ELF-1 (cell line): ENCODE results near the gene SPOCD1.
A peak's percentile ranks its signal among the peaks of the same experiment; 100 is the strongest.

Experiments
- DNase-seq: peaks from one replicate; pipeline ENCODE4 v3.0.0-alpha.2; 2016; ENCODE audit warnings: low read depth, low spot score

The SPOCD1 gene

DNA sequence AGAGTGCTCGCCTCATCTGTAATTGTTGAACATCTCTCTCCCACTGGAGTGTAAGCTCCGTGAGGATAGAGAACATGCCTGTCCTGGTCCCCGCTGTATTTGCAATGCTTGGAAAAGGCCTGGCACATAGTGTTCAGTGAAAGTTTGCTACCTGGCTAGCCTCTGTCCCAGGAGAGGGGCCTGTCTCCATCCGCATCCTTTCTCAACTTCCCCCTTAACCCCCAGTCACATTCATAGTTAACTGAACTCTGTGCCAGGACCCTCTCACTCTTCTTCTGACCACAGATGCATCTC, 15.2 kb downstream of the SPOCD1 start:
- no peak for DNase-seq

DNA sequence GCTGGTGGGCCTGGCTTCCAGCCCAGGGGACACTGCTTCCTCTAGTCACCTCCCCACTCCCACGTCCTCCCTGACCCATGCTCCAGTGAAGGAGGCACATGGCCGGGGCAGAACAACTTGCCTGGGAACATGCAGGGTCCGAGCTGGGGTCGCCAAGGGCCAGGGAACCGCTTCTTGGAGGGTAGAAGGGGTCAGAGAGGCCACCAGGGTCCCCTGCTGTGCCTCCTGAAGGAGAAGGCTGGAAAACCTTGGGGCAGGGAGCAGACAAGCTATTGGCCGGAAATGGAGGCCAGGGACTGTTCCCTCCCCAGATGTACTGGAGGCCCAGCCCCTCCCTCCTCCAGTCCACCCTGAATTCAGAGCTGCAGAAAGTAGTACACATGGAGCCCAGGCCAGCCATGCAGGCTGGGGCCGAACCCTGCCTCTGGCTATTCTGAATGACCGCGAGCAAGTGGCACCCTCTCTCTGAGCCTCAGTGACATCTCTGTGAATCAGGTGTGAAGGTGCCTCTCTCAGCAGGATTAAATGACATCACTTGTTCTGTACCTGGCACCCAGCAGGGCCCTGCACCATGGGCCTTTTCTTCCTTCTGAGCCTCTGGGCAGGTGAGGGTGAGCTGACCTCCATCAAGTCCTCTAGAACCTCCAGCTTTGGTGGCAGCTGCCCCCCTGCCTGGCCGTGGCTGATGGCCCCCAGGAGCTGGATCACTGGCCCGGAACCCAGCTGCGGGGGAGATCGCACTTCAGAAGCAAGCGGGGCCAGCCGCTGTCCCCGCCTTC, 15.7 kb downstream of the SPOCD1 start:
- no peak for DNase-seq

DNA sequence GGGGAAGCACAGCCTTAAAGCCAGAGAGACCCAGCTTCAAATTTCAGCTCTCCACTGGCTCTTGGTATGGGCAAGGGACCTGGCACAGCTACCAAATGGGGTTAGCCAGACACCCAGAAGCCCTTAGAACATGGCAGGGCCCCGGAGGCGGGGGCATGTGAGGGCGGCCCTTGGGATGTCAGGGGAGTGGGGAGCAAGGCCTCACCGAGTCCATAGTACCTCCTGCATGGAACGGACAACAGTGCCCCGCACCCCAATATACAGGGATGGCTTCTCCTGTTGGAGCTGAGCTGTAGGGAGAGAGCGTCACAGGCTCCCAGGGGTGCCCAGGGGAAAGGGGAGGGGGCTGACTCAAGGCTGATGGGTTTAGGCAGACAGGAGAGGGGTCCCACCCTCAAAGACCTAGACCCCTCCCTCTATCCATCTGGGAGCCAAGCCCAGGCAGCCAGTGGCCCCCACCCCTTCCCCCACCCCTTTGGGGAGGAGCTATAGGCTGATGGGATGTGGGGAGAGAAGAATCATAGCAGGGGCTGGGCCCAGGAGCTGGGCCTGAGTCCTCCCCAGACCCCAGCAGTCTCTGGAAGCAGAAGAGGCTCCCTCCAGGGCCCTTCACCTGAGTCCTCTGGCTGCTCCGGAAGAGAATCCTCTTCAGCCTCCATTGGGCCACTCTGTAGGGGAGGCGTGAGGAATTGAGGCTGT, 16.5 kb downstream of the SPOCD1 start:
- no peak for DNase-seq

DNA sequence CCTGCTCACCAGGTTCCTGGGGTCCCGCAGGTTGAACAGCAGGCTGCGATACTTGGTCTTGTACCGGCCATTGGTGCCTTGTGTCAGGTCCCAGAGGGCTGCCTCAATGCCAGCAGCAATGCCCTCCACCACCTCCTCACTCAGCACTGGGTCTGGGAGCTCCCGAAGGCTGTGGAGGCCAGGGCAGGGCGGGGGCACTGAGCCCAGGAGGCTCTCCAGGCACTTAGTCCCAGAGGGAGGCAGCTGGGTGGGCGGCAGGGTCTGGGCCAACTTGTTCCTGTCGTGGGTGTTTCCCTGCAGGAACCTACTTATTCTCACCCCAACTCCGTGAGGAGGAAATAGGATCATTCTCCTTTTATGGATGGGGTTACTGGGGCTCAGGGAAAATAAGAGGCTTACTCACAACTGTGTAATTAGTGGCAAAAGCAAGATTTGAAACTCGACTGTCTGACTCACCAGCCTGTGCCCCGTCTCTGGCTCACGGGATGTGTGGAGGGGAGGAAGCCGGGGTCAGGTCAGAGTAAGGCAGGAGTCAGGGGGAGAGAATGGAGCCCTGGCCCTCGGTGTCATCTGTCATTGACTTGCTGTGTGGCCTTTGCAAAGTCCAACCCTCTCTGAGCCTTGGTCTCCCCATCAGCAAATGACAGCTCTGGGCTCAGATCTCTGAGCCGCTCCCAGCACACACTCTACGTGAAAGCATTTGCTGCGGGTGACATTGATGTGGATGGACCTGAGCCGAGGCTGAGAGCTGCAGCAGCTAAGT, 17.2 kb downstream of the SPOCD1 start:
- no peak for DNase-seq

DNA sequence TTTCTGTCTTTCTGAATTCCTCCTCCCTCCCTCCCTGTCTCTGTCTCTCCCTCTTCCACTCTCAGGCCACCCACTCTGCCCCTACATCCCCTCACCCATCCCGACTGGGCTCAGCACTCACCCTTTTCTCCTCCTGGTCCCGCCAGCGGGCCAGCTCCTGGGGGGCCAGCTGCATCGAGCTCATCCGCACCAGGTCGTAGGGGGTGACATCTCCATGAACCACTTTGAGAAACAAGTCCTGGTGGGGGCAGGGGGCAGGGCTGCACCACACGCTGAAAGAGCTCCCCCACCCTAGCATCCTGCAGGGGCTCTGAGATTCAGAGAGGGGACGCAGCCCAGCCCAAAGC, 17.8 kb downstream of the SPOCD1 start:
- no peak for DNase-seq

DNA sequence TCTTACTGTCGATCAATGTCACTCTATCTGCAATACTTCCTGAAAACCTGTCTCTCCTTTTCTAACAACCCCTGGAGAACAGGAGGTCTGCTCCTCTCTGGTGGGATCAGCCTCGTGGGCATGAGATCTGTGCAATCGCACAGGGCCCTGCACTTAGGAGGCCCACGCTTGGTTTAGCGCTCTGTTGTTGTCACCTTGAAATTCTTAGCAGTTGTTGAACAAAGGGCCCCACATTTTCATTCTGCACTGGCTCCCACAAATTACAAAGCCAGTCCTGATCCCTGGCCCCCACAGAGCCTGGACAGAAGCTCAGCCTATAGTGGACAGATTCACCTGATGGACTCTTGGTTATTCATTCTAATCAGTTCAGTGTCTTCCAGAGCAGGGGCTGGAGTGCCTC, 18.6 kb downstream of the SPOCD1 start:
- DNase-seq = no peak

DNA sequence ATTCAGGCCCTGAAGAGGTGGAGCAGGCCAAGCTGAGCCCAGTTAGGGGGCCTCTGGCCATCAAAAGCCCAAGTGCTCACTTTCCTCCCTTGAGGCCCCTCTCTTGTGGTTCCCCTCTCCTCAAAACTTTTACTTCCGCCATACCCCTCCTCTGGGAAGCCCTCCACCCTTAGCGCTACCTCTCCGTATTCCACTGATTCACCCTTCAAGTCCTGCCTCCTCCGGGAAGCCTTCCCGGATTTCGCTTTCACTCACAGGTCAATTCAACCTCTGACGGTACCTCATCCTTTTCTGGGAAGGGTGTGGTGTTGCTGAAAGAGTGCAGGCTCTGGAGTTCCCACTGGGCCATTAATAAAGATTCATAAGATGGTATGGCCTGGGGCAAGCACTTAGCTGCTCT, 19.1 kb downstream of the SPOCD1 start:
- DNase-seq = no peak

DNA sequence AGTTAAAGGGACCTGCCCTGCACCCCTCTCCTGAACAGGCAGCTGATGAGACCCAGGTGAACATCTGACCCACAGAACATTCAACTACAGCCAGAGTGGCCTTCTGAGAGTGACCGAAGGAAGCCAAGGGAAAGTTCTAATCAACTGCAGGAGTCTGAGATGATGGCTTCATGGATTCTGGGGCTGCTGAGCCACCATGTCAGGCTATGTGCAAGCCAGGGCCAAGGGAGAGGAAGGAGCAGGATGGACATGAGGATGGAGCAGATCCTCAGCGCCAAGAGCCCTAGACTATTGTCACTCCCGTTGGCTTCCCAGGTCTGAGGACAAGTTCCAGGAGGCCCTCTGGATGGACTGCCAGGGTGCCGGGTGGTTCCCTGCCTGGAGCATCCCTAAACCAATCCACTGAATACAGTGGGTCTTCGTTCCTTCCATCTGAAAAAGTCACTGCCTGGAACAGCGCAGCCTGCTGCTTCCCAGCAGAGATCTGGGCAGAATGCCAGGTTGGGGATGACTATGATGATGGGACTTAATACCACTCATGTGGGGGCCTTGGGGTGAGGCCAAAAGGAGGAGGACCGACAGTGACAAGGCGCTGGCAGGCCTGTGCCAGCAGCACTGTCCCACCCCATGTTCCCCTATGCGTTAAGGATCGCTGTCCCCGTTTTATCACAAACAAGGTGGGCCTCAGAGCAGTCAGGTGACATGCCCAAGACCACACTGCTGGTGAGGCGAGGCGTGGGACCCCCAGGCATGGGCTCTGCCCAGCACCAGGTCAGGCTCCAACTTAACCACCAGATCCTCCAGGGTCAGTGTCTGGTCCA, 19.8 kb downstream of the SPOCD1 start:
- DNase-seq = no peak

DNA sequence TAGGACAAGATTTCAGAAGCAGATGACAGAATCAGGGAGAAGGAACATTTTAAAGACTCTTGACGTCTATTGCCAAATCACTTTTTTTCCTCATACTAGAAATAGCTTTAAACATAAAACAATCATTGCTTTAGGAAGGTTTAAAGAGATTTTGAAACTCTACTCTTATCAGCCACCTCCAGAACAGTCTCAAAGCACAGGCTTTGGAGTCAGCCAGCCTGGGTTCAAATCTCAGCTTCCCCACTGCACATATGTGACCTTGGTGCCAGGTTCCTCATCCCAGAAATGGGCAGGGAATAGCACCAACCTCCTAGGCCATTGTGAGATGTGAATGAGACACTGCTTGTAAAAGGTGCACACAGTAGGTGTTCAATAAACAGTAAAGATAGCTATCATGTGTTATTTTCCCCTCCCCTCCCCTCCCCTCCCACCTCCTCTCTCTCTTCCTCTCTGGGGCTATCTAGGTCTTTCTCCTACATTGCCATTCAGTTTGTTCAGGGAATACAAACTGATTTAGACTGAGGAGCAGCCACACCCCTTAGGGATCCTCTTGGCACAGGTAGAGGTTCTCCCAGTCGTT, 20.6 kb downstream of the SPOCD1 start:
- no peak for DNase-seq

DNA sequence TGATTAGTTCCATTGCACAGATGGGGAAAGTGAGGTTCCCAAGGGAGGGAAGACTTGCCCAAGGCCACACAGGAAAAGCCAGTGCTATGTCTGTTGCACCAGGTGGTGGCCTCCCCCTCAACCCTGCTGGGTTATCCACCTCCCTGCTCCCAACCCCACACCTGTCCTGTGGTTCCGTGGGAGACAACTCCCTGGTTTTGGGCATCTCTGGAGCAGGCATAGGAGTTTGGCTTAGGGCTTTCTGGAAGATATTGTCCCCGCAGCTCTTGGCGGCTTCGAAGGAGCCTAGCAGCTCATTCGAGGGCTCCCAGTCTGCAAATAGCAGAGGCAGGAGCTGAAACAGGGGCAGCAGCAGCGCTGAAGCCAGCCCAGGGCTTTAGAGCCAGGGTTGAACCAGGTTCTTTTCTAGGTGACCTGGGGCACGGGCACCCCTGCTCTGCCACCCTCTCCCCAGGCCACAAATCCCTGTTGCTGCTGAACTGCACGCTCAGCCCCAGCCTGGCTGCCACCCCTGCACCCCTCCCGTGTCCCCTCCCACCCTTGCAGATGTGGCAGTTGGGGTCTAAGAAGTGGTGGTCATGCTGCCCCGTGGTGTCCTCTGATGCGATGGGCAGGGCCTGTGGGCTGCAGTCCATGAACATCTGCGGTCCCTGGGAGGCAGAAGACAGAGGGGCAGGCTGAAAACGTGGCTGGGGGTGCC, 22.1 kb downstream of the SPOCD1 start:
- DNase-seq = no peak

DNA sequence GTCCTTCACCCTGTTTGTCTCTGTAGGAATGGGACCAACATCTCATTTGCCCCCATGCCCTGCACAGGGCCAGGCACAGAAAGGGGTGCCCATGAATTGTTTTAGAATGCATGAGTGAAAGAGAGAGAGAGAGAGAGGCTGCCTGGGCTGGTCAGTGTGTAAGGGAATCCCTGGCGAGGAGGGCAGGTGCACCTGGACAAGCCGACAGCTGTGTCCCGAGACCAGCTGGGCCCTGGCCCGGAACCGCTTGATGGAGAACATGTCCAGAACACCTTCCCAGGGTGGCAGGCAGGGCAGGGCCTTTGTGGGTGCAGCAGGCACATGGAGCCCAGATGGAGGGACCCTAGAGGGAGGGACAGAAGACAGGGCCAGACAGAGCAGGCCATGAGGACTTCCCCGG, 22.7 kb downstream of the SPOCD1 start:
- no peak for DNase-seq

DNA sequence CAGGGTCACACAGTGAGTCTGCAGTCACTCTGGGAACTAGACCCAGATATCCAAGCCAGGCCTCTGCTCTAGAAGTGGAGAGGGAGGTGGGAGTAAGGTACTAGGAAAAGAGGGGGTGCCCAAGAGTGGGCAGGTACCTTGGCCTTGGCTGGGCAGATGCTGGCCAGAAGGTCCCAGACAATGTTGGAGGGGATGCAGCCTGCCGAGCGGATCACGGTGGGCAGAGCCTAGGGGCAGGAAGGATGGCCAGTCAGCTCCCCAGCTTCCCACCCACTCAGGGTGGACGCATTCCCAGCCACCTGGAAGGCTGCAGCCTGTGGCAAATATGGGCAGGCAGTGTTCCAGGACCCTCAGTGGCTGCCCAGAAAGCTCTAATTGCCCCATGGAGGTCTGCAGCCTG, 23.3 kb downstream of the SPOCD1 start:
- no peak for DNase-seq

DNA sequence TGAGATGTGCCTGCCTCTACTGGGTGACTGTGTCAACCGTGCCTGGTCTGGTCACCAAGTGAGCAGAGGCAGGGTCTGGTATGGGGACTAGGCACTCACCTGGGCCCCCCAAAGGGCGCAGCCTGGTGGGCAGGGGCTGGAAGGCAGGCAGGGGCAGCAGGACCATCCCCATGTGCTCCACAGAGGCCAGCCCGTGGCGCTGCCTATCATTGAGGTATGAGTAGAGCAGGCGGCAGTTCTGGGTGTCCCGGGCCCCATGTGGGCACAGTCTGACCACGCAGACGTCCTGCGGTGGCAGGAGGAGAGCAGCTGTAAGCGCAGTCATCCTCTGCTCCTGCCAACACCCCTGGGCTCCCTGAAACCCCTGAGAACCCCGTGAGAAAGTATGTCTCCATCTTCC, 23.7 kb downstream of the SPOCD1 start:
- DNase-seq = no peak

DNA sequence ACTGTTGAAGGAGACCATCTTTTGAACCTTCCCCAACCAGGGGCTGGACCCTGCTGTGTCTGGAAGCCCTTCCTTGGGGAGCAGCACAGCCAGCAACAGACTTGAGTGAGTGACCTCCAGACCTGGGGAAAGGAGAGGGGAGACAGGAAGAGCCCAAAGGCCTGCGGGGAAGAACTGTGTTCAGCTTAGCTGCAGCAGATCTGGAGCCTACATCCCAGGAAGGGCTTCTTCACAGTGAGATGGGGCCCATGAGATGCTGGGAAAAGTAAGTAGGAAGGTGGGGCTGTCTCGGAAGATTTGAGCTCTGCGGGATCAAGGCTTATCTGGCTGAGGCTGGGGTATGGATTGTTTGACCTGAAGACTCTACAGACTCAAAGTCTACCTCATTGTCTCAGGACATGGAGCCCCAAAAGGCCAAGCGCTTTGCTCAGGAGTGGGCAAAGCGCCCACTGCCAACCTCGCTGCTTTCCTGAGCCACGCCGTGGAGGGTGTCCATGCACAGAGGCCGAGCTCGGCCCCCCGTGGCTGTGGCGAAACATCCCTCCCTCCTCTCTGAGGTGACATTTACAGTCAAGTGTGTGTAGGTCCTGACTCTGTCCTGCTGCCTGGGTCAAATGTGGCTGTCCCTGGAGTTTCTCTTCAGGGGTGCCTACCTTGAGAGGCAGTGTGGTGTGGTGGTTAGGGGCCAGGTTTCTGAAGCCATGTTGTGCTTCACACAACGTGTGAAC, 24.5 kb downstream of the SPOCD1 start:
- DNase-seq = no peak

DNA sequence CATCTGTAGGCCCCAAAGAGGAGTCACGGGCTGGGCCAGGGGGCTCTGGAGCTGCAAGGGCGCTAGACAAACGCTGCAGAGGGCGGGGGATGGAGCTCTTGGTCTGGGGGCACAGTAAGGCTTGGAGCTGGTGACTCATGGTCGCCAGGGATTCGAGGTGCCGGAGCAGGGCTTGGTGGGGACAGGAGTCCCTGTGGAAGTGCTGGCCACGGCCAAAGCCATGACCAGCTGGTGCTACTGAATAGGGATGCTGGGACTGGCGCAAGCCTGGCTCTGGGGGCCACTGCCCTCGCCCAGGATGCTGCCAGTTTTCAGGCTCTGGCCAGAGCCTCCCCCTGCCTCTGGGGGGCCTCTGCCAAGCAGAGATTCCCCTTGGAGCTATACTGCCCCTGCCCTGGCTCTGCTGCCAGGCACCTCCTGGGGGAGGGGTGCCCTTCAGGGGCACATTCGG, 25.2 kb downstream of the SPOCD1 start:
- DNase-seq = no peak

DNA sequence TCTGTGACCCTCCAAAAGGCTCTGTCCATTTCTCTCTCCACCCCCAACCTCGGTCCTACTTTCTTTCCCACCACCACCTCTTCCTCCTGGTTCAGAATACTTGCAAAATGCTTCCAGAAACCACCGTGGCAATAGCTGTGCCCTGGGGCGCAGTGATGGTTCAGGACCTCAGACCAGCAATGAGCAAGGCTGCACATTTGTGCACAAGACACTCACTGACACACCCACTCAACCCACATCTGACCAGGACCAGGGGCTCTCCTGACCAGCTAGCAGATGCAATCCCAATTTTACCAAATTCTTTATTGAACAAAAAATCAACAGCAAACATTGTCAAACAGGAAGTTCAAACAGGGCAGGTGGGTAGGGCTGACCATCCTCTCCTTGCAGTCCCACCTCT, 25.7 kb downstream of the SPOCD1 start:
- DNase-seq = no peak

DNA sequence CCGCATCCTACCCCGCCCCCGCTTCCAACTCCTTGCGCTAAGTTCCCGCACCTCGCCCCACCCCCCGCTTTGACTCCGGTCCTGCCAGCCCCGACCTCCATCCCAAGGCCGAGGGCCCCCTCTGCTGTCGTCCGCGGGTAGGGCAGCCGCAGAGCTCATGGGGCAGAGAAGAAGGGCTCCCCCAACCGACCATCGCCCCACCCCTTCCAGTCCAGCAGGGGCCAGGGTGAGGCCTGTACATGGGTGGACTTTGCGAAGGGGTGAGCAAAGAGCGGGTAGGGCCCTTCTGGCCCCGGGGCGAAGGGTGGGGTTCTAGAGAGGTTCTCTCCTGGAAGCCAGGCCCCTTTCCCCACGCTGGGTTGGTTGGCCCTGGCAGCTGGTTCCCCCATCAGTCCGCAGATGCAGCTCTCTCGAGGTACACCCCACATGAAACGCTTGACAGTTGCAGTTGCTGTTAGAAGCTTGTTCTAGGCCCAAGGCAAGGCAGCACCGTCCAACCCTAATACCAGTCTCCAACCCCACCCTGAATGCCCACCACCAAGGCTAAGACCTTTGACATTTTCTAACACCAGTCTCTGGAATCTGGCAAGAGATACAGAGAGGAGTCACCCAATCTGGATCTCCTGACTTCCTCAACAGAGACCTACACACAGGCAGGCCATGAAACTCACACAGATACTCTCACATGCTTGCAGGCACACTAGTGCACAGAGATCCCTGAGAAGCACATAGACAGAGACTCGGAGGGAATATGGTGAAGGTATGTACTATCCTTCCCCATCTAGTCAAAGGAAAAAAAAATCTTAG, 26.4 kb downstream of the SPOCD1 start:
- DNase-seq = peak; percentile 94

DNA sequence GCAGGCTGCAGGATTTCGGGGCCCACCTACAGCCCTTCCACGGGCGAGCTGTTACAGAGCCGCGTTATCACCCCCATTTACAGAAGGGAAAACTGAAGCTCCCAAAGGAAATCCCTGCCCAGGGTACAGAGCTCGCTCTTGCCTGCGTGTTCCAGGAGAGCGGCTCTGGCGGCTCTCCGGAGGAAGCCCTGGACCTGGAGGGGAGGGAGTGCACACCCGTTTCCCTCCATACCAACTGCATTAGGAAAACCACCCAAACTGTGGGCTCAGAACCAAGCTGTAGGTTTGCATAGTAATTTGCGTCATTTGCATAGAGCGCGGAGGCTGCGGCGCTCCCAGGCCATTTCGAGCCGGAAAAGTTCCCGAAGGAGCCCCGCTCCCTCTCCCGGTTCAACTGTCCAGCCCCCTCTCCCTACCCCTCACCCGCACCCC, 27.0 kb downstream of the SPOCD1 start:
- DNase-seq = no peak

DNA sequence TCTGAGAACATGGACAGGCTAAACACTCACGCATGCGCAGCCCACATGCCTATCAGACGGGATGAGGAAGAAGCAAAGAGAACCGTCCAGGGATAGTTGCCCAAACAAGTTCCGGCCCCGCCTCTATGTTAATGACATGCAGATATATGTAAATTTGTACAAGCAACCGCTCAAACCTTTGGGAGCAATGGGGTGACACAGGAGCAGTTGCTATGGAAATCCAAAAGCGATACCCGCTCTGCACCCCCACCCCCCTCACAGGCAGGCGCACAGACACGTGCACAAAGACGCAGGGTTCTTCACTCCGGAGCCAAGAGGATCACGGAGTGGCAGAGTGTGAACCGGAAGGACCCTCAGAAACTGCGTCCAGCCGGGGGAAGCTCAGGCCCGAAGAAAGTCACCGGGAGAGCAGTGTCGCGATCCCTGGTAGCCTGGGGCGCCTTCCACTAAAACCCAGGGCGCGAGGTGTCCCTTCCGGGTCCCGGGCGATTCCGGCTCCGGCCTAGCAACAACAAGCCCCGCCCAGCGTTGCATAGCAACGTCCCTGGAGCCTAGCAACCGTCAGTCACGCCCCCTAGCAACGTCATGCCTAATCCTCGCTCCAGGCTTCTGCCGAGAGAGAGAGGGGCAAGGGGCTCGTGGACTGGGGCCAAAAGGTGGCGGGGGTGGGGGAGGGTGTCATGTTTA, 27.5 kb downstream of the SPOCD1 start:
- peak; percentile 97 for DNase-seq
